ENCODE results near the gene SRXN1.
A peak's percentile ranks its signal among the peaks of the same experiment; 100 is the strongest.
"Not testable (repeated sequence)": the region's sequence is repeated elsewhere in the genome, so short reads cannot be mapped to it uniquely, and the experiment has no call there.

Gene SRXN1

DNA sequence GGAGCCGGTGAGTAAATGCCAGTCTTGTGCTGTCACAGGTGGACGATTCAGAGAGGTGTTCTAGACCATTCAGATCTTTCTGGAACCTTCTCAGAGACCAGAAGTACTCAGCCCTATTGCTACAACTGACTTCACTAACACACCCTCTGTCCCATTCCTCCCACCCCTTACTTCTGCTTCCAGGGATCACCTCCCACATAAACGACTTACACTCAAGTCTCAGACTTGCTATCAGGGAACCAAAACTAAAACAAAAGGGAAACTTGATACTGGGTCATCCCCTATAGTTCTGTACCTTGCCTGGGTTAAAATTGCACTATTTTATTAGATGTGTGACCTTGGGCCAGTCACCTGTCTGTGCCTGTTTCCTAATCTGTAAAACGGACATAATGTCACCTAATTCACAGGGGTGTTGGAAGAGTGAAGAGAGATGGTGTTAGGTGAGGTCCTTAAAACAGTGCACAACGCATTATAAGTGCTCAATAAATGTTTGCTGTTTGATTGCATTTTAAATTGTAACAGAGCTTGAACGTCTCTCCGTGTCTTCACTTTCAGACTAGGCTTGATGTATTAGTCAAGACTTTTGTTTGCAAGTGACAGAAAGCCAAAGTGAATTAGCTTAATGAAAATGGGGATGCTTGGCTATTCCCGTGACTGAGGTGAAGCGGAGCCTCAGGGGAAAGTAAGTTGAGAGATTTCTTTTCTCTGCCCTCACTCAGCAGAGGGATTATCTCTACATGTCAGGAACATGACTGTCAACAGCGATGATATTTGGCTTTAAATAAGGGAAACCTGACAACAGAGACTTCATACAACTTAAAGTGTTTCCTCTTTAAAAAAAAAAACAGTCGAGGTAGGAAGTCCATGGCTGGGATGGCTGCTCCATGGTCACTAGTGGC, 3.0 kb upstream of the SRXN1 start:
- DNase-seq (ENCODE audit: low read depth in 1 of 2, low spot score in 1 of 2): no peak

DNA sequence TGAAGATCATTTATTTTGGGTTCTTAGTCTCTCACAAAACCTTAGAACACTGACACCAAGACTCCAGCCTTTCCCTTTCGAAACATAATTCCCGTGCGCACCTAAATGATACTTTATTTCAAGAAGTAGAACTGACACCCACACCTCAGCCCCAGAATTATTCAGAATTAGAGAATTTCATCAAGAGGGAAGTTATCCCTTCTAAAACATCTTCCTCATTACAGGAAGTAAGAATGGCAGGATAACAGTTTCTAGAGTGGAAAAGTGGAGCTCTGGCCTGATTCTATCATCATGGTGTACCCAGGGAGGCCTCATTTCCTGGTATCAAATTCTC, 1.4 kb upstream of the SRXN1 start:
- no peak for DNase-seq (ENCODE audit: low read depth in 1 of 2, low spot score in 1 of 2)

DNA sequence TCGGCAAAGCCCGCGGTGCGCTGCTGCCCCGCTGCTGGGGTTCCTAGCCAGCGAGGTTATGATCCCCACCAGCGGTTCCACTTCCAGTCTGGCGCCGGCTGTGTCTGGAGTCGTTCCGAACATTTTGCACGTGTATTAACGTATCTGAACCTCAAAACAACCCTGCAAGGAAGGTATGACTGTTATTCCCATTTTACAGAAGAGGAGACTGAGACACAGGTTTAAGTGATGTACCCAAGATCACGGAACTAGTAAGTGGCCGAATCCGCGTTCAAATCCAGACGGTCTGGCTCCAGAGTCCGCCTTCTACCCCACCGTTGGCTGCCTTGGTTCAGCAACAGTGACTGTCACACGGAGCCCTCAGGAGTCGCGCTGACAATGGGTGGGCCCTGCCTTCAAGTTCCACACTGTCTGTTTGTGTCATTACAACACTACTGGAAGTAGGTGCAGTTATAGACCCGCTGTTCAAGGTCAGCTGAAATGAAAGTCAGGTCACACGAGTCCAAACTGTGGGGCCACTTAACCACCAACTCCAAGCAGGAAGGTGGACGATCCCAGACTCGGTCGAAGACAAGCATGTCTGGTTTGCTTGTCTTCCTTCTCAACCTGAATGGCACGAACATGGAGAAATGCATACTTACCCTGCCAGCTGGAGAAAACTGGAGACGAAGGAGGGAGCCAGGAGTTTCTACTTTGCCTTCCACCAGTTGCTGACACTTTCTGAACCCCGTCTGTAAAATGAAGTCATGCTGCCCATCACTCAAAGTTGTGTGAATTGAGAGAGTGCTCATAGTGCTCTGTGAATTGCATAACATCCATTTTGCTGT, 803 bp upstream of the SRXN1 start:
- no peak for DNase-seq (ENCODE audit: low read depth in 1 of 2, low spot score in 1 of 2)

DNA sequence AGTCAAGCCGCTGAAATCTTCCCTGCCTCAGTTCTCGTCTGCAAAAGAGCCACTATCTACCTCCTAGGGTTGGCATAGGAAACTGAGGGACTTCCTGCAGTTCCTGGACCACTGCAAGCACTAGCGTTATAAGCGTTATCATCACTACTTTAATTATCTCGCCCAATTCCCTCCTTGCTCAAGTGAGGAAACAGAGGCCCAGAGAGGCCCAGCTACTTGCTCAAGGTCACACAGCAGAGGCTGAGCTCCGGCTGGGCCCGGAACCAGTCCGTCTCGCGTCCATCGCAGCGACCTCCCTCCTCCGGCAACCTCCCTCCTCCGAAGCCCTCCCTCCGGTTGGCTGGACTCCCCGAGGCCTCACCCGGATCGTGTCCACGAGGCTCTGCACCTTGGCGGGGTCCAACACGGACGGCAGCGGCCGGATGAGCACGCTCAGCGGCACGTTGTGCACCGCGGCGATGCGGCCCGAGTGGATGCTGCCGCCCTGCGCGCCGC, 338 bp downstream of the SRXN1 start:
- DNase-seq (ENCODE audit: low read depth in 1 of 2, low spot score in 1 of 2): no peak

DNA sequence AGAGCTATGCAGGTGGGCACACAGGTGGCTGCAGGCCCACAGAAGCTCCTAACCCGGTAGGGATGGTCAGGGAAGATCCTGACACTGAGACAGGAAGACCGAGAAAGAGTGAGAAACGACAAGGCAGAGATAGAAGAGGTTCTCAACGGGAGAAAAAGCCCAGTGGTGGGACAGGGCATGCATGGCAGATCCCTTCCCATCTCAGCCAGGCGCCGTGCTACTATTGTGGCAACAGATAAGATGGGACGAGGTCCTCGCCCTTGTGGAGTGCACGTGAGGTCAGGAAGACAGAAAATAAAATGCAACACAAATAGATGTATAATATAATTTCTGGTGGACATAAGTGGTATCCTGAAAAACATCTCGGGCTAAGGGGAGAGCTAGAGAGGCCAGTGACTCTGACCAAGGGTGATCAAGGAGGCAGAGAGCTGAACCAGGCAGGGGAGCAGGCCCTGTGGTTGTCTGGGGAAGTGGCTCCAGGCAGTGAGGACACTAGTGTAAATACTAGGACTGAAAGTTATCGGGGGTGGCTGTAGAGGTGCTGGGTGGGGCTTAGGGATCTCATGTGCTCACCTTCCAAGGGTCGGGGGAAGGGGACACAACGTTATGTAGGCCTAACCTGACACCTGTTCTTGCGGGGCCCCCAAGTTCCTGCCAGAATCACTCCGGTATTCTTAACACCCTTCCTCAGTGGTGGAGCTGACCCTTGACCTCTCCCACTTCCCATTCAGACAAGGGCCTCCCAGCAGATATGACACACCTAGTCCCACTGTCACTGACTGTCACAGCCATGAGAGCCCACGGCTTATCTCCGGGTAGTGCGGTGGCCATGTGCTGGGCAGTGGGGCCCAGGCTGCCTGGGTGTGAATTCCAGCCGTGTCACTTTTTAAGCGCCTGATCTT, 1.0 kb downstream of the SRXN1 start:
- DNase-seq (ENCODE audit: low read depth in 1 of 2, low spot score in 1 of 2): no peak

DNA sequence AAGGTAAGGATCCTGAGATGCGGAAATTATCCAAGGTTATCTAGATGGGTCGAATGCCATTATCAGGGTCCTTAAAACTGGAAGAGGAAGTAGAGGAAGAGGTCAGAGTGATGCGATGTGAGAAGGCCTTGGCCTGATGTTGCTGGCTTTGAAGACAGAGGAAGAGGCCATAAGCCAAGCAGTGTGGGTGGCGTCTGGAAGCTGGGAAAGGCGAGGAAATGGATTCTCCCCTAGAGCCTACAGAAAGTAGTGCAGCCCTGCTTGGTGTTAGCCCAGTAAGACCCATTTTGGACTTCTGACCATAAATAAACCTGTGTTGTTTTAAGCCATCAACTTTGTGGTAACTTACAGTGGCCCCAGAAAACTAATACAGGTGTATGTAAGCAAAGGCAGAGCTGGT, 2.0 kb downstream of the SRXN1 start:
- no peak for DNase-seq (ENCODE audit: low read depth in 1 of 2, low spot score in 1 of 2)

DNA sequence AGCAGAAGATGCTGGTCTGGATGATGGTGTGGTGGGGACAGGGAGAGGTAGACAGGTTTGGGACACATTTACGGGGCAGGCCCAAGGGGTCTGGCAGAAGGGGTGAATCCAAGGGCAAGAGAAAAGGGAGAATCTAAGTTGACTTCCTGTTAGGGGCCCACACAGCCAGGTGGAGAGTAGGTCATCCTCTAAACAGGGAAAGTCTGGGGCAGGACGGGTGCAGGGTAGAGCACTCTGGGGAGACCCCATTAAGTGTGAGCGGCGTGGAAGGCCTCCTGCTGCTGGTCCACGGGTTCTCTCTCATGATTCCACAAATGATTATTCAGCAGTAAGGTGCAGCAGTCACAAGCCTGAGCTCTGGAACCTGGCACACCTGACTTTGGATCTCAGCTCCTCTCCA, 2.7 kb downstream of the SRXN1 start:
- no peak for DNase-seq (ENCODE audit: low read depth in 1 of 2, low spot score in 1 of 2)

DNA sequence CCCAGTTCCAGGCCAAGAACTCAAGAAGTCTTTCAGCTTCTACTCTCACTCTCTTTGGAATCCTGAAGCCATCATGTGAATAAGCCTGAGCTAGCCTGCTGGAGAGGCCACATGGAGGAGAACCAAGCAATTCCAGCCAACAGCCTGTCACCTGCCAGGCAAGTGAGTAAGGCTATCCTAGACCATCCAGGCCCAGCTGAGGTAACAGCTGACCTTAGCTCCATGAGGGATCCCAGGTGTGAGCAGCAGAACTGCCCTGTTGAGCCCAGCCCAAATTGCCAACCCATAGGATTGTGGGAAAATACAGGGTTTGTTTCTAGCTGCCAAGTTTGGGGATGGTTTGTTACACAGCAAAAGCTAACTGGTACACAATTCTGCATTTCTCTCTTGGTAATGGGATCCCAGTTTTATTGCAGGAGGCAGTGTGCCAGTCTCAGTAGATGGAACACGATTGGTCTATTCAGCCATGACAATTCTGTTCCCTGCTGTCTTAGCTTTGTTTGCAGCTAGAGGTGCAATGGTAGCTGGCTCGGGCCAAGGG, 5.5 kb downstream of the SRXN1 start:
- no peak for DNase-seq (ENCODE audit: low read depth in 1 of 2, low spot score in 1 of 2)

DNA sequence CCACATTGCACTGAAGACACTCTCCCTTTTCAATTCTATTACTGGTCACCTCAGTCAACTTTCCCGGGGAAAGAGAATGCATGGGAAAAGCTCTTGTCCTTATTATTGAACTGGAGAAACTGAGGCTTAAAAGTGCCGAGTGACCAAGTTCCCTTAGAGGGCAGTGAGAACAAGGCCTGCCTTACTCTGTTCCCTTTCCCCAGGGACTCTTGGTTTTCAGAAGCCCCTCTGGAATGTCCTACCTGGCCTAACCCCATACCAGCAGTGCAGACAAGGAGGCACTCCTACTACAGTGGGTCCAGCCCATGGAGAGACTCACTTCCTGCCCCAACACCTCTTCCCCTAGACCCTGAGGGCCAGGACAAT, 6.1 kb downstream of the SRXN1 start:
- no peak for DNase-seq (ENCODE audit: low read depth in 1 of 2, low spot score in 1 of 2)

DNA sequence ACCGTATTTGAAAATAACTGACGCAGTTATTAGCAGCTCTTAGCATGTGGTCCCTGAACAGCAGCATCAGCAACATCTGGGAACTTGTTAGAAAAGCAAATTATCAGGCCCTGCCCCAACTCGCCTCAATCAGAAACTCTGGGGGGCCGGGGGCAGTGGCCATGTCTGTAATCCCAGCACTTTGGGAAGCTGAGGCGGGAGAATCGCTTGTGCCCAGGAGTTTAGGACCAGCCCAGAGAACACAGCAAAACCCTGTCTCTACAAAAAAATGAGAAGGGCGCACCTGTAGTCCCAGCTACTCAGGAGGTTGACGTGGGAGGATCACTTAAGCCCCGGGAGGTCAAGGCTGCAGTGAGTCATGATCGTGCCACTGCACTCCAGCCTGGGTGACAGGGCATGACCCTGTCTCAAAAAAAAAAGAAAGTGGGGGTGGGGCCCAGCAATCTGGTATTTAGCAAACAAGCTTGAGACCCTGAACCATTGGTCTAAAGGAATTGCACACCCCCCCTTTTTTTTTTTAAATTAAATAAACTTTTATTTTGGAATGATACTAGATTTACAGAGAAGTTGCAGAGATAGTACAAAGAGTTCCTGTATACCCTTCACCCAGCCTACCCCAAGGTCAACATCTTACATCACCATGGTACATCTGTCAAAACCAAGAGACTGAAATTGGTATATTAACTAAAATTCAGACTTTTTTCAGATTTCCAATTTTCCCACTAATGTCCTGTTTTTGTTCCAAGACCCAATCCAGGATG, 6.7 kb downstream of the SRXN1 start:
- DNase-seq (ENCODE audit: low read depth in 1 of 2, low spot score in 1 of 2): no peak

DNA sequence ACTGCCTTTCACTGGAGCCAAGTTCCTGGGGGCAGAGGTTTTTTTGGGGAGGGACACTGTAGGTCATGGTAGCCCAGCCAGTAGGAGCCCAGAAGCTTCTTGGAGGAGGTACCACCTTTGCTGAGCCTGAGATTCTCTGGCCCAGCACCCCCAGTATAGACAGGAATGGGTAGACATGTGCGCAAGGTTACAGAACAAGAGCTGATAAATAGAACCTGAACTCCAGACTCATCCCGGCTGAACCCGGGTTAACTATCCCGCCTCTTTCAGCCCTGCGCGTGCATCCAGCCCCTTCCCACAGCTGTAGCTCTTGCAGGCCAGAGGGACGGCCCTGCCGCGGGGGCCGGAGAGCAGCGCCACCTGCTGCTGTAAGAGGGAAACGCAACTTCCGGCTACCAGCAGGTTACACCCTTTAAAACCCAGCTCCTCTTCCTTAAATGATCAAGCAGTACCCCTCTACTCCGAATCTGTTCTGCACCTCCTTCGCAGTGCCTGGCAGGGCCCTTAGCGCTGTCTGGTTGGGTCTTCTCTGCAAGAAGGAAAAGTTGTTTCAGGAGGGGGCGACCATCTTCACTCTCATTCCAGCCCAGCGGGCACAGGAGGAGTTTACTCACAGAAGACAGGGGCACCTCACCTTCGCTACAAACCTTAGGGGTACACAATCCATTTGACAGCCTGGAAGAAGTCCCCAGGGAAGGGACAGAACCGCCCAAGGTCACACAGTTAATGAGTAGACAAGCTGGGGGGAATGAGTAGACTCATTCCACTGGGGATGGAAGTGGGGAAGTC, 7.5 kb downstream of the SRXN1 start:
- peak; percentile 26 to 50 for DNase-seq (ENCODE audit: low read depth in 1 of 2, low spot score in 1 of 2)

DNA sequence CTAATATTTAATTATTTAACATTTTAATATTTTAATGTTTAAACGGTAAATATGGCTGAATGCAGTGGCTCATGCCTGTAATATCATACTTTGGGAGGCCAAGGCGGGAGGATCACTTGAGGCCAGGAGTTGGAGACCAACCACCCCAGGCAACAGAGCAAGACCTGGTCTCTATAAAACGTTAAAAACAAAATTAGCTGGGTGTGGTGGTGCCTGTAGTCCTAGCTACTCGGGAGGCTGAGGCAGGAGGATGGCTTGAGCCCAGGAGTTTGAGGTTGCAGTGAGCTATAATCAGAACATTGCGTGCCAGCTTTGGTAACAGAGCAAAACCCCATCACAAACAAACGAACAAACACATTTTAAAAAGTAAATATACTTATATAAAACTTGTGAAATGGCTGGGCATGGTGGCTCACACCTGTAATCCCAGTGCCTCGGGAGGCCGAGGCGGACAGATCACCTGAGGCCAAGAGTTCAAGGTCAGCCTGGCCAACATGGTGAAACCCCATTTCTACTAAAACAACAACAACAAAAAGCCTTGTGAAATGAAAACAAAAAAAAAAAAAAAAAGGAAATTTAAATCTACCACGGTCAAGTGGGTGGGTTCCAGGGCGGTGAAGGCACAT, 8.2 kb downstream of the SRXN1 start:
- no peak for DNase-seq (ENCODE audit: low read depth in 1 of 2, low spot score in 1 of 2)

DNA sequence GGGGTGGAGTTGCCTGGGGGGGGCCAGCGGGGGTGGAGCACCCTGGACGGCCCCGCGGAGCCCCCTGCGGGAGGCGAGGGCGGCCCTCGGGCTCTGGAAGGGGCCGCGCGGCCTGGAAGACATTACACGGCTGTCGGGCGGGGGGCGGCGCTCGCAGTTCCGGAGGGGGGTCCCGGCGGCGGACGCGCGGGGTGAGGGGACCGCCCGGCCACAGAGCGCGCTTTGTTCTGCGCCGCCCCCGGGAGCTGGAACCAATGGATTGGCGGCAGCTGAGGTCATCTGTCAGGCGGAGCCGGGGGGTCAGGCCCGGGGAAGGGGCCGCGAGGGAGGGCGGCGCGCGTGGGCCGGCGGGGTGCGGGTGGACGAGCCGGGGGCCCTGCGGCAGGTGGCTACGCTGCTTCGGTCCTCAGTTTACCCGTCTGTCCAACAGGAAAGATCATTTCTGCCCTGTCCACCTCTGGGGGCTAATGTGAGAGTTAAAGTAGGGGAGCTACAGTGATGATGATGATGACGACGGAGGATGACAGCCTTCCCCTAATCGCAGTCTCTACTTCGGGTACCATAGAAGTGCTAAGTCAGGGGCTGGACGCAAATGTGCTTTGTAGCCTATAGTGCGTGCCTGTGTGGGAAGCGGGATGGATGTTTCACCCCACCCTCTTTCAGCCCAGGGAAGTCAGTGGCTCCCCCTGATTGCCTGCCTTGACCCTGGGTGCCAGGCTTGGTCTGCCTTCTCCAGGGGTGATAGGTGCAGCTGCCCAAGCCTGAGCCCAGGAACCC, 10.4 kb downstream of the SRXN1 start:
- DNase-seq (ENCODE audit: low read depth in 1 of 2, low spot score in 1 of 2): no peak

DNA sequence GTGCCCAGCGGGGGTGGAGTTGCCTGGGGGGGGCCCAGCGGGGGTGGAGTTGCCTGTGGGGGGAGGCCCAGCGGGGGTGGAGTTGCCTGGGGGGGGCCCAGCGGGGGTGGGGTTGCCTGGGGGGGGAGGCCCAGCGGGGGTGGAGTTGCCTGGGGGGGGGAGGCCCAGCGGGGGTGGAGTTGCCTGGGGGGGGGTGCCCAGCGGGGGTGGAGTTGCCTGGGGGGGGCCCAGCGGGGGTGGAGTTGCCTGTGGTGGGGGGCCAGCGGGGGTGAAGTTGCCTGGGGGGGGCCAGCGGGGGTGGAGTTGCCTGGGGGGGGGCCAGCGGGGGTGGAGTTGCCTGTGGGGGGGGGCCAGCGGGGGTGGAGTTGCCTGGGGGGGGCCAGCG, 11.0 kb downstream of the SRXN1 start:
- DNase-seq (ENCODE audit: low read depth in 1 of 2, low spot score in 1 of 2): not testable (repeated sequence)

DNA sequence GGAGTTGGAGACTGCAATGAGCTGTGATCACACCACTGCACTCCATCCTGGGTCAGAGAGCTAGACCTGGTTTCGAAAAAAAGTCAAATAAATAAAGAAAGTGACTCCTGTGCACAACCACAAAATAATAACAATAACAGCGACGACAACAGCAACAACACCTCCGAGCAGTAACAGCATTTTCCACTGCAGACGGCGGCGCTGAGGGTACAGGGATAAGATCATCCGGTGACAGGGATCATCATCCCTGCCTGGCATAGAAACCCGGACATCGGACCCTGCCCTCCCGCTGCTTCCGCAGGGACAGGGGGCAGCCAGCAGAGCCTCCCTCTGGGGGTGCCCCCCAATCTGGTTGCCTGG, 11.5 kb downstream of the SRXN1 start:
- no peak for DNase-seq (ENCODE audit: low read depth in 1 of 2, low spot score in 1 of 2)

DNA sequence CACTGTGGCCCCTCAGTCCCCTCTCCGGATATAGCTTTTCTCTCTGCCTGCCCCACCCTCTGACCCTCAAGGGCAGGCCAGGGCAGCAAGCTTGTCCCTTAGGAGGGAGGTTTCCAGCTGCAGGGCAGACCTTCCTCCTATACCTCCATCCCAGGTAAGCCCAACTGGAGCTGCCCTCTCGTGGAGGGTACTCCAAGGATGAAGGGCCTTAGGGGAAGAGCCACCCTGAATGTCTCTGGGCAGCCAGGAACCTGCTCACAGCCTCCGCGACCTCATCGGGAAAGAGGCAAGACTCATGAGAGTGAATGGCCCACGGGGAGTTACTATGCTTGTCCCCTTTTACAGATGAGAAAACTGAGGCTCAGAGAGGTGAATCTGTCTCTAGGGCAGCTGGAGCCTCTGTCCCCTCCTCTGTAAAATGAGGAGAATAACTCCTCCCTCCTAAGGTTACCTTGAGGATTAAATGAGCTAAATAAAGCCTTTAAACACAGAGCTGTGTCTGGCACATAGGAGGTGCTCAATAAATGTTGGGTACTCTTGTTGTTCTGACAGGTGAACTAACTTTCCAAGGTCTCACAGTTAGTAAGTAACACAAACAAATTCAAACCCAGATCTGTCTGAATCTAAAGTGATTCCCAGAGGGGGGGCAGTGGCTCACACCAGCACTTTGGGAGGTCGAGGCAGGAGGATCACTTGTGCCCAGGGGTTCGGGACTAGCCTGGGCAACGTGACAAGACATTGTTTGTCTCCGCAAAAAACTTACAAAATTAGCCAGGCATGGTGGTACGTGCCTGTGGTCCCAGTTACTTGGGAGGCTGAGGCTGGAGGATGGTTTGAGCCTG, 12.1 kb downstream of the SRXN1 start:
- no peak for DNase-seq (ENCODE audit: low read depth in 1 of 2, low spot score in 1 of 2)

DNA sequence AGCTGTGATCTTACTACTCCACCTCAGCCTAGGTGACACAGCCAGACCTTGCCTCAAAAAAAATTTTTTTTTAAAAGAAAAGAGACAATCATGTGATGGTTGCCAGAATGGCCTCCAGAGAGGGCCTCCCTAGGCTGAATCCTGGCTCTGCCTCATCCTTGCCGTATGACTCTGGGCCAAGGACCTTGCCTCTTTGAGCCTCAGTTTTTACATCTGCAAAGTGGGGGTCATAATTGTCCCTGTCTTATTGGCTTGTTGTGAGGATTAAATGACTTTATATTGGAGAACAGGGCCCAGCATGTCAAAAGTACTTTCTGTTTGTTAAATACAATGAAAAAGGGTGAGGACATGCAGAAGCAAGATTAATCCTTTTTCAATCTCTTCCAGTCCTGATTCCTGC, 14.4 kb downstream of the SRXN1 start:
- no peak for DNase-seq (ENCODE audit: low read depth in 1 of 2, low spot score in 1 of 2)

DNA sequence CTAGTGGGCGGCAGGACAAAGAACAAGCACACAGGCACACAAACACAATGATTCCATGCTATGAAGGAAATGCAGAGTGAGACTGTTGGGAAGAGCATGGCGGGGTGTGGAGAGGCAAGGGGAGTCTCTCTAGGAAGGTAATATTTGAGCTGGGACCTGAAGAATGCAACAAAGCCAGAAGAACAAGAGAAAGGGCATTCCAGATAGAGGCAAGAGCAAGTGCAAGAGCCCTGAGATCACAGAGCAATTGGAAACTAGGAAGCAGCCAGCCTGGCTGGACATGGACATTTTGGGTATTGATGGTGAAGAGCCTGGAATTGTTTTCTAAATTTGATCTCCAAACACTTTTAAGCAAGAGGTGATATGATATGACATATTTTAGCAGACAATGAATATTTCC, 15.4 kb downstream of the SRXN1 start:
- no peak for DNase-seq (ENCODE audit: low read depth in 1 of 2, low spot score in 1 of 2)

Data from activated T-helper 1 cell treated with anti-CD3 and anti-CD28 coated beads, Interleukin-2, amount 50 U/mL, for 16 hours (primary cell).